ENCODE measurements around the gene CCDC70.
"Not testable (repeated sequence)": the region's sequence is repeated elsewhere in the genome, so short reads cannot be mapped to it uniquely, and the experiment has no call there.

Gene CCDC70
- total RNA-seq, result 0 reads per million in 4 experiments

DNA sequence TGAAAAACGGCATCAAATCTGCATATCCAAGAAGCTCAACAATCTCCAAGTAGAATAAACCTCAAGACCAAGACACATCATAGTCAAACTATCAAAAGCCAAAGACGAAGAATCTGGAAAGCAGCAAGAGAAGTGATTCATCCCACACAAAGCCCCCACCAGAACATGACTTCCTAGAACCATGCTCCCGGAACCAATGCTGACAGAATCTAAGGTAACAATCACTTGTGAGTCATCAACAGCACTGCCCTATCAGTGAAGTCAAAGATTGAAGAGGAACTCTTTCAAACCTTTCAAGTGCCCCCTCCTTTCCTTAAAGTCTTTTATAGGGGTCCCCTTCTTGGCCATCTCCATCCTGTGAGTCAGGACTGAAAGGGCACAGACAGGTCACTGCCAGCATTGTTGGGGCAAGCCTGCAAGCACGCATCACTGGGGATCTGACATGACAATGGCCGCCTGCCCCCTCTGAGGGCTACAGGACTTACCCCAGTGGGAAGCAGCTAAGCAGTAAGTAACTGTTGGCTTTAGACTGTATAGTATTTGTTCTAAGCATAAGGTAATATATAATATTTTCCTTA lies at the start of gene CCDC70:
CCDC70 (plus strand) TSS at position 247 of the 578 bp plus-strand sequence. CDS start 3,443 bp downstream, outside the sequence.
- DNase-seq, result no peak

DNA sequence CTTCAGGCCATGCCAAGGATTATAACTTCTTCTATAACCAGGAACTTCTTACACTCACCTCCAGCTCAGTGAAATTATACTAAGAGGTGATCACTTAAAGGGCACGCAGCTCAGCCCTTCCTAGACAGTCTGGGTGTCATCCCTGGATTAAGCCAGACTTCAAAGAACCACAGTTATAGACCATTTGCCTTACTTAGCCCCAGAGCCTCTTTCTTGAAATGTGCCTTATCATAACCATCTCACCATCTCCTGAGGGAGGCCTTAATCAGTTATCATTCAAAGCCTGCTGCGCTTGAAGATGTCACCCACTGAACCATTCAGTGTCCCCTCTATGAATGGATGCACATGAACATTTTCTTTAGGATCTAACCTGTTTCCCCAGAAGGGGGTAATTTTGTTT lies 47.7 kb upstream of the CCDC70 start:
- no peak for DNase-seq

DNA sequence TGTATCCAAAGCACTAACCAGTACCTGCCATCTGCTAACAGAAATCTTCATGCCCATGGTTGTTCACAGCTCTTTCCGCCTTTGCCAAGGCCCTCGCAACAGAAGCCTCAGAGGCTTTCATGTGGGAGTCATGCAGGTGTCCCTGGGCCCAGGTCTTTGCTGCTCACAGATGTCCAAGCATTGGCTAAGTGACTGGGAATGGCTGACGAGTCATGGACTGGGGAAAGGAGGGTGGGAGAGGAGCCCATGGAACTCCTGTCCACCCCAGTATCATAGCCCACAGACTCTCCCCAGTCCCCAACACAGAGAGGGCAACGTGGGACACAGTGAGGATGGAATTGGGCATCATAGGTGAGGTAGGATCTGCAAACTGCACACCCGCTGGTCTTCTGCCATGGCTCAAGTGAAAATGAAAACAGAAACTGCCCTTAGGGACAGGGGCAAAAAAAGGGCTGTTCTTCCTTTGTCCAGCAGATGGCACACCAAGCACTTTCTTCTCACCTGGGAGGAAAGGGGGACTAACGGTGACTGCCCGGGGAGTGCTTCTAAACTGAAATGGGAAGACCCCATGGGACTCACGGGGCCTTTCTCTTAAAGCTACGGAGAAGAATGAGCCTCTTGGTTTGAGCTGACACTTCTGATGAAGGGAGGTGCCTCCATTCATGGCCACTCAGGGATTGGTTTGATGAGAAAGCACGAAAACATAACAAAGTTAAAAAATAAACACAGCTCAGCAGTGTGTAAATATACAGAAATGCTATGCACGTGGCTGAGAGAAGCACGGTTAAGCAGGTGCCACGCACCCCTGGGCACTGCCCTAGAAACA lies 46.7 kb upstream of the CCDC70 start:
- DNase-seq, result peak; percentile 65

DNA sequence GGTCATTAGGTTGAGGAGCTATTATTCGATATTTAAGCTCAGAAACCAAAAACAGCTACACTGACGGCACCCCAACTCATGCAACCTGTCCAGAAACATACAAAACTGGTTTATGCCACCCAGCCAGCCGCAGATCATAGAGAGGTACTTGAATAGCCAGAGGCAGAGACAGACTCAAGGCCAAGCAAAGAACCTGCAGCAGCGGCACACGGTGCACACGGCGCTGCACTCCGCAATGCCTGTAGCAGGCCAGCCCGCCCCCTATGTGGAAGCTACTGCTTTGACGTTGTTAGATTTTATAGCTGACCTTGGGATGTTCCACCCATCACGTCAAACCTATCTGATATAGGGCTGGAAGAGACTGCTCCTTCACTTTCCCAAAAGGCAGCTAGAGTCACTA lies 45.9 kb upstream of the CCDC70 start:
- DNase-seq, result no peak

DNA sequence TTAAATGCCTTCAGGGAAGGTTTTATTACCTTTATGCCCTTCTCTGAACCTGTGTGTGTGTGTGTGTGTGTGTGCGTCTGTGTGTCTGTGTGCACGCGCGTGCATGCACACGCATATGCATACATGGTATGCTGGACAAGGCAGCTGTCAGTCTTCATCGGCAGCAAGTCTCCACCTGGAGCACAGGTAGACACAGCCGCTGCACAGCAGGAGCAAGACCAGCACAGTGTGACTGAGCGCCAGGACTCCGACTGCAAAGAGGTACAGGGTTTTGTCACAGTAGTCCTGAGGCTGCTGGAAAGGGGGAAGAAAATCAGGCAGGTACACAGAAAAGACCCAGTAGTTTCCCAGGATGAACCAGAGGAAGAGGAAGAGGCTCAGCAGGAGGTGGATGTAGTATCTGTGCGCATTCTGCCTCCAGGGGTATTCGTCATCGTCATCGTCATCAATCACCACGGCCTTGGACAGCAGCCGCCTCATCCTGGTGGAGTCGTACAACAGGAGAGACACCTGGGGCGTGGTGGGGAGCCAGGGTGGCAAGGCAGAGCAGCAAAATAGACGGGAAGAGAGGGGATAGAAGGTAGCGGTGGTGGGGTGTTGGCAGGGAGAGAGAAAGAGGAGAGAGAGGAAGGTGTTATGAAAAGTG lies 45.0 kb upstream of the CCDC70 start:
- DNase-seq, result no peak

DNA sequence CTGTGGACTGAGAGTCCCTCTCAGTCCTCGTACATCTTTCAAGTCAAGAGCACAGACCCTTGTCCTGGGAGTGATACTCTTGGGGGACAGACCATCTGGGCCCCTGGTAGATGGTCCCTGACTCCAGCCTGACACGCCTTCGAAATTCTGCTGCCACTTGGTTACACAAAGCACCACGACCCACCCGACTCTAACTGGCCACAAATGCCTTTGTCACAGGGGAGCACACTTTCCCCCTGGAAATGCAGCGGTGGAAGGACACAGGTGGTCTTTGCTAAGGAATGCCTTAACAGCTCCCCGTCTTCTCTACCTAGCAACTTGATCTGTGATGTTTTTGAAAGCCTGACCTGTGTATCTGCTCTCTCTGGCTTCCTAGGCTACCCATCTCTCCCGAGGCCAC lies 44.1 kb upstream of the CCDC70 start:
- DNase-seq, result no peak

DNA sequence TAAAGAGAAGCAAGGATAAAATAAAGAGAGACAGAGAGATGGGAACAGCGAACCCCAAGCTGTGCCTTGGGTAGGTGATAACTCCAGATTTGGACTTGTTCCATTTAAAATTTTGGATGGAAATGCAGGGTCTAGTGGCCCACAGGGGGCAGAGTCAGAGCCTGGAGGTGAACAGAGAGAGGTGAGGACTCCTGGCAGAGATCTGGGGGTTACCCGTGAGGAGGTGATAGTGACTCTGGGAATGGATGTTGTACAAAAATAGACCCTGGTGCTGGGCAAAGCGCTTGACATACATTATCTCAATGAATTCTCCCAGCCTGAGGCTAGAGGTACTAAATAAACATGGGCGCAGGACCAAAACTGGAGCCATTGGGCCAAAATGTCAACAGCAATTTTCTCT lies 43.5 kb upstream of the CCDC70 start:
- no peak for DNase-seq

DNA sequence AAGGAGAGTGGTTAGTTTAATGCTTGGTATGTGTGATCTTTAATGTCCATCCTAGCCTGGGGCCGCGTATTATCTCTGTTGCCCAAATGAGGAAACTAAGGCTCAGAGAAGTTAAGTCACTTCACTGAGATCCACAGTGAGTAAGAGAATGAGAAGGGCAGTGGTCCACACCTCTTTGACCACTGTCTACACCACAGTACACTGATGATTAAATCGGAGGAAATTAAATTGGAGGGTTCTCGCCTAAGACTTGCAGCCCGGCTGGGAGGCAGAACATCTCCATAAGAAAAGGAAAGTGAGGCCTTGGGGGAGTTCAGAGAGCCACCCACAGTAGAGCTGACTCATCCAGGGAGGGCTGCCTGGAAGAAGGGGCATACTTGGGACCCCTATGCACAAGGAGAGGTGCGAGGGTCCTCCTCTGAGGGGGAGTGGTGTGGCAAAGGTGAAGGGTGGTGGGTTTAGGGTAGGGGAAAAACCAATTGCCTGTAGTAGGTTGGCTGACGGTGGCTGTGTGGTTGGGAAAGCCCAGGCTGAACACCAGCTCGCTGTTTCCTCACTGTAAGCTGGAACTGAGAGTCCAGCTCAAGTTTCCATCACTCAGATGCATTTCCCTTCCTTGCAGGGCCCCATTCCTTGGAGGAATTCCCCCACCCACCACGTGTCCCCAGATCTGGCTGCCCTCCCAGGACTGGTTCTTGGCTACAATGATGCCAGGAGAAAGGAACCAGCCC lies 42.8 kb upstream of the CCDC70 start:
- DNase-seq, result peak; percentile 25

DNA sequence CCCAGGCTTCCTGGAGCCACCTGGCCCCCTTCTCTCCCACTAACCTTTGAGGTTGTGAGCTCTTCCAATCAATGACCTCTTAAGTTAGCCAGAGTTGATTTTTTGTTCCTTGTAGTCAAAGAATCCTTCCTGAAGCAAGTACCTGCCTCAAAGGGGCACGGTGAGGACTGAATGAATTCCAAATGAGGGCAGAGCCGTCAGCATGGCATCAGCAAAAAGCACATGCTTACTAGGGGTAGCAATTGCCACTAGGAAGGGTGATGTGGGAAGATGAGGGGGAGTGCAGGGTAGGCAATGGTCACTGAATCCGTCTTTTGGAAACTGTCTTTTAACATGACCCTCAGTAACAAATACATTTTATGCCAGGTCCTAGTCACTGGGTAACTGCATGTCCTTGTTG lies 42.2 kb upstream of the CCDC70 start:
- no peak for DNase-seq

DNA sequence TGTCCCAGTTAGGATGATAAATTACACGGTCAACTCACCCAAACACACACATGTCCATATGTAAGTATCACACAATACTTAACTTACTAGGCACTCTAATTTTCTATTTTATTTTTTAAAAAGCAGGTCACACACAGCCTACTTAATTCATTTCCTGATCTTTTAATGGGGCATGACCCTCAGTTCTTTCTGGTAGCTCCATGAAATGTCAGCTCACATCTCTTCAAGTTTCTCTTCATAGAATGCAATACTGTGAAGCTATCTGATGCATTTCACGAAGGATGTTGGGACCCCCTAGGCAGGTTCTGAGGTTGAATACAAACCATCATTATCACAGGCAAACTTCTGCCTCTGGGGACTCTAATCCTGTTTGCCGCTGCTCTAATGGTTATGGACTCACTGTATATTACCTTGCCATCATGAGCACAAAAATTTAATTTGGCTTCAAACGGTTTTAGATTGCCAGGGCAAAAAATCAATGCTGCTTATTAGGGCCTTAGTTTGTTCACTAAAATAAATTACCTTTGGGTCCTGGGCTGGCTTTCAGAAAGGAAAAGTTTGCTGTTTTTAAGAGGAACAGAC lies 41.7 kb upstream of the CCDC70 start:
- no peak for DNase-seq

DNA sequence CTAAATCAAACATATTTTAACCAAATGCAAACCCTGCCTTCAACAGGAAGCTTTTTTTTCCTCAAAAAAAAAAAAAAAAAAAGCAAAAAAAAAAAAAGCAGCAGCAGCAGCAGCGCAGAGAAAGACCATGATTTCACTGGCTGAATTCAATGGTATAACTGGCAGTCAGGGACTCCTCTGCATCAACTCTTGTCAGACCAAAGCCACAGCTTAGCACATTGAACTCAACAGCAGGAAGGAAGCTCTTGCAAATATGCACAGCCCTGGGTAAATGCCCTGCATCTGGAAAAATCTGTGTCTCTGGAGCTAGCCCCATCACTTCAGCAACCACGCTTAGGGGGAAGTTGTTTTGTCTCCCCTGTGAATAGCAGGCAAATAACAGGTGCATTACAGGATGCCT lies 40.2 kb upstream of the CCDC70 start:
- DNase-seq, result no peak

DNA sequence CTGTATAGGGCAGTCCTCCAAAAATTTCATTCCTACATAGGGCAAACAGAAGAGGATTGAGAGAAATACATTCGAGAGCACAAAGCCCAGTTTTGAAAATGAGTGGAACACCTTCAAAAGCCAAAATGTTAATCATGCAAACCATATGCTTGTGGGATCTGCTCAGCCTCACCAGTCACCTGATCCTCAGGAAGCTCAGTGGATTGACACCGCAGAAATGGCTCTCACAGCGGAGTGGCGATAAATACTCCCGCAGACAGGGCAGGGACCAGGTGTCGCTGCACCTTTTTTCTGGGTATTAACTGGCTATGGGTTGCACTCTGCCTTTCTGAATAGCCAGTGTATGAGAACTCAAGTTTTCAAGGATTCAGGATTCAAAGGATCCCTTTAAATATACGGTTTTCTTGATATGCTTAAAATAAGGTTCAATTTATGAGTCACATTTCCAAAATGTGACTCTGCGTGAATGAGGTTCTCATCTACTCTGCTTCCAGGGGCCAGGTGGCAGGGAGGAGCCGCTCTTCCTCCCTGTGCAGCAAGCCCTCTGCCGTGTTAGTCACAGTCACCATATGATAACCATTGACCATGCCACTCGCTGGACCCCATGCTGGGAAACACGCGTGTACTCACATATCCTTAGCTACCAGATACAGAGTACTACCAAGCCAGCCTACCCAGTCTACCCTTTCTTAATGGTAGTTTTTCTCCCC lies 39.5 kb upstream of the CCDC70 start:
- DNase-seq, result no peak

DNA sequence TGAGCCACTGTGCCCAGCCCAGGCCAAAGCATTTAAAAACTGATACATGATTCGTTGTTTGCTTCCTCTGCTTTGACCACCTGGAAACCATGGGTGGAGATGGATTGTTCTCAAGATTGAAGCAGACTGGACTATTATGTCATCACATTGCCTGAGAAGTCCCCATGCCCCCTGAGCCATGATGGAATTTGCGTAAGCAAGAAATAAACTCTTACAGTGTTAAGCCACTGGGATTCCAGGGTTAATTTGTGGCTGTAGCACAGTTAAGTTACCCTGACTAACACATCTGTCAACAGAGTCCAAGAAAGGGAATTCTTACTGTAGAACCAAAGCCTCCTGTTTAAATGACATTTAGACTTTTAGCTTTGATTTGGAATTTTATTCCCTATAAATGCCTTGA lies 38.4 kb upstream of the CCDC70 start:
- DNase-seq, result no peak

DNA sequence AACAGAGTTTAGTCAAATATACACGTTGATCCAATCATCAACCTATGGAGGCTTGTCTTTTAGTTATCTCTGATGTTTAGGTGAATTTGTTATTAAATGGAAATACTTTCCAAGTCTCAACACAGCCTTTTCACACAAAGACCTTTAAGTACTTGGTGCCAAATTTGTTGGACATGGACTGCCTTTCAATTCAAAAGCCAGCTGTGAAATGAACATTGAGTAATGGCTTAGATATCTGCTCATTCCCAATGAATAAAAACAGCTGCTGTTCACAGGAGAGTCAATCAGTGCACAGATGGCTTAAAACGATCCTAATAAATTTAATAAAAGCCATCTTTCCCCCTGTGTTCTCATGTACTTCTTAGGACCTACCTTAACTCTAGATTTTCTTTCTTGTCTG lies 37.9 kb upstream of the CCDC70 start:
- no peak for DNase-seq

DNA sequence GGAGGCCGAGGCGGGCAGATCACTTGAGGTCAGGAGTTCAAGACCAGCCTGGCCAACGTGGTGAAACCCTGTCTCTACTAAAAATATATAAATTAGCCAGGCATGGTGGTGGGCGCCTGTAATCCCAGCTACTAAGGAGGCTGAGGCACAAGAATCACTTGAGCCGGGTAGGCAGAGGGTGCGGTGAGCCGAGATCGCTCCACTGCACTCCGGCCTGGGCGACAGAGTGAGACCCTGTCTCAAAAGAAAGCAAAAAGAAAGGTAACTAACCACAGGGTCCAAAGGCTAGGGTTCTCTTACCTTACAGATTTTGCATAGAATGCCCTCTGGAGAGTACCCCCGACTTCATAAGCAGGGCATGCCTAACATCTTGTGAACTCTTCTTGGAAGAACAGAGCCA lies 37.1 kb upstream of the CCDC70 start:
- not testable (repeated sequence) for DNase-seq

DNA sequence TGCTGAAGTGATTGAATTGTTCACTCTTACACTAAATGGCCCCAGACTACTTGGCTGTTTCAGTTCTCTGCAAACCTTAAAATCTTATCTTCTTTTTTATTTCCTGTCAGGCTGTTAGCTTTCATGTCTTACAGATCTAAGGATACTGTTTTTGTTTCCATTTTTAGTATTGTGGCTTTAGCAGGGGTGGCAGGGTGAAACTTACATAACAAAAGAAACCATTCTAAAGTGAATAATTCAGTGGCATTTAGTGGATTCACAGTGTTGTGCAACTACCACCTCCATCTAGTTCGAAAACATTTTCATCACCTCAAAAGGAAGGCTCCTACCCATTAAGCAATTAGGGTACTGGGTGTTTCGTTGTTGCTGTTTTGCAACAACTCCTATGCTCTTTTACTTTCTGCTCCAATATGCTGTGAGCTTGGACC lies 36.6 kb upstream of the CCDC70 start:
- DNase-seq, result no peak

DNA sequence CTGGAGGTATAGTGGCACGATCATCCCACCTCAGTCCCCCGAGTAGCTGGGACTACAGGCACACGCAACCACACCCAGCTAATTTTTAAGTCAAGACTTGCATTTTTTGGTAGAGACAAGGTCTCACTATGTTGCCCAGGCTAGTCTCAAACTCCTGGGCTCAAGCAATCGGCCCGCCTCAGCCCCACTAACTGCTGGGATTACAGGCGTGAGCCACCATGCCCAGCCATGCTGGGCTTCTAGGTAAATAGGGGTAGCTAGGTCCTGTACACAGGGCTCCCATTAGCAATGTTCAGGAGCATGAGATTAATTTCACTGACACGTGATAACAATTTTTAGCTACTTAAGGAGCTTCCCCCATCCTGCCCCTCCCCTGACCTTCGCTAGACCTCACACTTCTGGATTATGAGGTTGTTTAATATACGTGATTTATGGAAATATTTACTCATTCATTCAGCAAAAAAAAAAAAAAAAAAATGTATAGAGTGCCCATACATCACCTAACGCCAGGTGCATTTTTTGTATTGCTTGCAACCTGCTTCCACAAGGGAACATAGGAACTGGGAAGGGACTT lies 36.0 kb upstream of the CCDC70 start:
- DNase-seq, result no peak

DNA sequence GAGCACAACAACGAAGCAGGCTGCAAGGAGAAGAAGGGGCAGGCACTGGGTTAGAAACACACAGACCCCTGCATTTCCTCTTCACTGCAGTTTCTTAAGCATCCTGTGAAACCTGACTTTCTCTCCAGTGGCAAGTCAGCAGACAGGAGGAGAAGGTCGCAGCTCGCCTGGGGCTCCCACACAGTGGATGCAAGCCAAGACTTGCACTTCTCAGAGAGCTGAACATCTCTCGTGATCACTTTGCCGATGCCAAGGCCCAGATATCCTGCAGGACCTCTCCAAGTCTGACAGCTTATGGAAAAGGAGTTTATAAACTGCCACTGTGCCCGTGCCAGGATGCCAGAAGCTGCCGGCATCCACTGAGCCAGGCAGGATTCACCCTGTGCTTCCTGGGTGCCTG lies 35.2 kb upstream of the CCDC70 start:
- no peak for DNase-seq

DNA sequence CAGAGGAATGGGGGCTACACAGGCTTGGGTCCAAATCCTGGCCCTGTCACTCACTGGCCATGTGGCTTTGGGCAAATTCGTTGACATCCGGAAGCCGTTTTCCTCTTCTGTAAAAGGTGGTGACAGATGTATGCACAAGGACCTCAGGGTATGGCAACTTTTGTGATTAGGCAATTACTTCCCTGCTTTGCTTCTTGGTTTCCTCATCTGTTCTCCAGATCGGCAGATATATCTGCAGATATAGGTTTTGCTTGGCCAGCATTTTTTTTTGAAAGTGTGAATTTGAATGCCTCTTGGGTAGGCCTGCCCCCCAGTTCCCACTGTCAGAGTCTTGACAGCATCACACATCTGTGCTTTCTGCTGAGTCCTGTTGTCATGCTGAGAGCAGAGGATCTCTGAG lies 34.5 kb upstream of the CCDC70 start:
- DNase-seq, result no peak

DNA sequence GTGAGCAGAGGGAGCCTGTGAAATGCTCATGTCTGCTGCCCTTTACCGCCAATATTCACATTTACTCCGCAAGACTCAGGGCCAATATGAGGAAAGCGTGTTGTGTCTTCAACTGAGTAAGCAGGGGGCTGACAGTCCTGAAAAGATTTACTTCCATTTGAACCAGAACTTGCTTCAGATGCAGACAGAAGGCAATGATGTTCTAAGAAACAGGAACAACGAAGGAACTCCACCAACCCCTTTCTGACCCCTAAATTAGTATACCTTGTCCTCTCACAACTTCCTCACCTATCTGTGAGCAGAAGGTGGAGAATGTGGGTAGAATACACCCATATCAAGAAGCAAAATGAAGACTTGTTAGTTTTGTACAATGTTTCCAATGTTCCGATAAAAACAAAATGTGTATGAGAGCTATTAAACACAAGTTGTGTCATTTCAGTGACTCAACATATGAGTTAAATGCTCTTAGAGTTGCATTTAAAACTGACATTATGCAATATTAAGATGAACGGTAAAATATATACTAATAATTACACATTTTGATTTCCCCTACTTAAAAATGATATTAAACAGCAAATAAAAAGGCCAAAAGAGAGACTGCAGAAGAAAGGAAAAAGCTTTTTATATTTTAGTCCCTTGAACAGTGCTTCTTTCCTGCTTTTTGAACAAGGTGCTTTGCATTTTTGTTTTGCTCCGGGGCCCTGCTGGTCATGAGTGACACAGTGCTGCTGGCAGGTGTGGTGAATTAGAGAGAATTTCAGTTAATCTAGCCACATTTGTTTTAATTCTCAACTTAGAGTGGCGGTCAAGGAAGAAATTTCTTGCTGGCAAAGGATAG lies 32.8 kb upstream of the CCDC70 start:
- DNase-seq, result no peak

DNA sequence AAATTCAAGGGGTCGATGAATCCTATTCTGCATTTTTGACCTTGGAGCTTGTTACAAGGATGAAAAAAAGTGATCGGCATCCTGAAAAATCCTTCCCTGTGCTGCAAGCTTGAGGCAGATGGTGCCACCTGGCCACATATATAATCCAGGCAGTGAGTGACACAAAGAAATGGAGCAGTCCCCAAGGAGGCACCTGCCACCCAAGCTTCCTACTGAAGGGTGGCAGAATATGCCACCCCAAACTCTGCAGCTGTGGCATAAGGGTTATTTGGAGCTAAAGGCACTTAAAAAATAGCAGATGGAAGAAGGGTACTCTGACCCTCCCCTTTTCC lies 32.2 kb upstream of the CCDC70 start:
- no peak for DNase-seq

Measured in effector CD8-positive, alpha-beta T cell (primary cell).